Astrocyte of the spinal cord (primary cell): Measurements from ENCODE around the gene CFAP69.
"Not testable (repeated sequence)": the region's sequence is repeated elsewhere in the genome, so short reads cannot be mapped to it uniquely, and the experiment has no call there.

Experiments used
- DNase-seq: peaks from one replicate; pipeline ENCODE4 v3.0.0; 2011; ENCODE audit warnings: low read depth, low spot score
- H3K4me3 ChIP-seq: 2 replicates; pipeline ENCODE4 v1.5.1; 2011; ENCODE audit warnings: low read depth, mild to moderate bottlenecking, low read length, moderate library complexity
- in situ Hi-C: cut with HindIII; loops from 2 replicates; pipeline ENCODE4 v1.10.0; 2017; ENCODE audit warnings: low sequenced_read_pairs
- TF ChIP-seq, protein P1 (sequence below): IDR thresholded peaks from 2 replicates; pipeline ENCODE4 v1.5.1; 2012; ENCODE audit warnings: low read depth, mild to moderate bottlenecking, low read length, inconsistent platforms

CFAP69 gene

GRCh38 chr7:90345595-90346335 lies 100.8 kb downstream of the CFAP69 start:
- TF ChIP-seq, protein P1, sequence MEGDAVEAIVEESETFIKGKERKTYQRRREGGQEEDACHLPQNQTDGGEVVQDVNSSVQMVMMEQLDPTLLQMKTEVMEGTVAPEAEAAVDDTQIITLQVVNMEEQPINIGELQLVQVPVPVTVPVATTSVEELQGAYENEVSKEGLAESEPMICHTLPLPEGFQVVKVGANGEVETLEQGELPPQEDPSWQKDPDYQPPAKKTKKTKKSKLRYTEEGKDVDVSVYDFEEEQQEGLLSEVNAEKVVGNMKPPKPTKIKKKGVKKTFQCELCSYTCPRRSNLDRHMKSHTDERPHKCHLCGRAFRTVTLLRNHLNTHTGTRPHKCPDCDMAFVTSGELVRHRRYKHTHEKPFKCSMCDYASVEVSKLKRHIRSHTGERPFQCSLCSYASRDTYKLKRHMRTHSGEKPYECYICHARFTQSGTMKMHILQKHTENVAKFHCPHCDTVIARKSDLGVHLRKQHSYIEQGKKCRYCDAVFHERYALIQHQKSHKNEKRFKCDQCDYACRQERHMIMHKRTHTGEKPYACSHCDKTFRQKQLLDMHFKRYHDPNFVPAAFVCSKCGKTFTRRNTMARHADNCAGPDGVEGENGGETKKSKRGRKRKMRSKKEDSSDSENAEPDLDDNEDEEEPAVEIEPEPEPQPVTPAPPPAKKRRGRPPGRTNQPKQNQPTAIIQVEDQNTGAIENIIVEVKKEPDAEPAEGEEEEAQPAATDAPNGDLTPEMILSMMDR = no peak
- peak; percentile 51 for DNase-seq
- in situ Hi-C loops = no loop called here
- H3K4me3 ChIP-seq = peak overlapping the region; percentile 99

- TF ChIP-seq, protein P1 = peak; percentile 81
- DNase-seq = peak; percentile 97
- in situ Hi-C loops = no loop called here
- H3K4me3 ChIP-seq = peak within 1 kb of the TSS; percentile 99
Measured at GRCh38 chr7:90346336-90347125, 101.6 kb downstream of the CFAP69 start, which contains the start of gene GTPBP10. Gene GTPBP10 (plus strand): TSS chr7:90346716. CDS start chr7:90346742, 26 bp downstream.

- in situ Hi-C loops = no loop called here
- no peak for DNase-seq
- H3K4me3 ChIP-seq = no peak overlapping the region
- TF ChIP-seq, protein P1 = no peak
Measured at GRCh38 chr7:90347759-90348158, 102.8 kb downstream of the CFAP69 start.

DNA sequence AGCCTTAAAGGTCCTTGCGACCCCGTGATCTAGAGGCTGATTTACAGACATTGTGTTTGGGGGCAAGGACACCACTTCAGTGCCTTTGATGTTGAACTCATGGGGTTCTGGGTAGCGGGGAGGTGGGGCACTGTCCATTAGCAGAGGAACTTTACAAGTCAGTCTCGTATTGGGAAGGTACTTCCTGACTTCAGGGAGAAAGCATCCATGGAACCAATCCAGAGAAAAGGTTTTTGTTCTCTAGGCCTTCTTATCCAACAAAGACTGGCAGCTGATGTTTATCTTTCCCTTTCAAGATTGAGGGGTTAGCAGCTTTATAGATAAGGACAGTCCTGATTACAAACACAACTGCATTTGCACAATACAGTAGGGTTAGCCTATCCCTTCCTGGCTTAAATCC lies 104.3 kb downstream of the CFAP69 start:
- no peak overlapping the region for H3K4me3 ChIP-seq
- TF ChIP-seq, protein P1 = no peak
- DNase-seq = no peak
- in situ Hi-C loops = no loop called here

DNA sequence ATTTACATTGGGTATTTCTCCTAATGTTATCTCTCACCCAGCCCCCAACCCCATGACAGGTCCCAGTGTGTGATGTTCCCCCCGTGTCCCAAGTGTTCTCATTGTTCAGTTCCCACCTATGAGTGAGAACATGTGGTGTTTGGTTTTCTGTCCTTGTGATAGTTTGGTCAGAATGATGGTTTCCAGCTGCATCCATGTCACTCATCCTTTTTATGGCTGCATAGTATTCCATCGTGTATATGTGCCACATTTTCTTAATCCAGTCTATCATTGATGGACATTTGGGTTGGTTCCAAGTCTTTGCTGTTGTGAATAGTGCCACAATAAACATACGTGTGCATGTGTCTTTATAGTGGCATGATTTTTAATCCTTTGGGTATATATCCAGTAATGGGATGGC lies 105.1 kb downstream of the CFAP69 start:
- DNase-seq, H3K4me3 ChIP-seq, in situ Hi-C loops: not testable (repeated sequence)

DNA sequence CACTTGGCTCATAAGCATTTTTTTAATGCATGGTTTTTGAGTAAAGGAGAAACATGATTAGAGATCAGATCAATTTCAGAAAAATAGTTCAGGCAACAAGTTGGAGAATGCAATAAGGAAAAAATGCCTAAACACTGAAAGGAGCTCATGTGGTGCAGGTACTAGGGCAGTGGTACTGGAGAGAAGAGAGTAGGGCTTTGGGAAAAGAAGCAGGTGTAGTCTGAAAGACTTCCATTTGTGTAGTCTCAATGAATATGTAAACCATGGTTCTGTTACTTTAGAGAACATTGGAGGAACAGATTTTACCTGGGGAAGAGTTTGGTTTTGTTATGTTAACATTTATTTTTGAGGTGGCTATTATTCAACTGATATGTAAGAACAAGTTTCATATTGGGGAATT lies 107.0 kb downstream of the CFAP69 start:
- no peak for DNase-seq

More for the DNA sequence above, 107.0 kb downstream of the CFAP69 start:
- TF ChIP-seq, protein P1 = no peak
- in situ Hi-C loops = no loop called here
- H3K4me3 ChIP-seq = no peak overlapping the region
